Measurements from ENCODE around the gene FAM184B. TPM values are rescaled to one million over a fixed set of nuclear protein-coding genes. Genes with fewer than 3 reads are reported as not detected.

FAM184B gene
- total RNA-seq, 1 experiment from 2014 or later: 0.47 TPM

GRCh38 chr4:17788956-17789355 lies 7.5 kb upstream of the FAM184B start:
- Histone ChIP-seq H3K9me2 (replicated peaks; ENCODE audit: low read length) (no peaks in the 10 kb centered on the region), H3K4me1 (ENCODE audit: insufficient read depth, low read length) (peaks cover 36% of the 10 kb centered on the region), H3K9me3 (ENCODE audit: low read length) (no peaks in the 10 kb centered on the region), H3K27ac (ENCODE audit: low read length) (no peak overlapping the region), H2AFZ (ENCODE audit: low read length) (no peak overlapping the region), H3K36me3 (ENCODE audit: low read depth, low read length) (no peaks in the 10 kb centered on the region), H3K27me3 (ENCODE audit: low read length) (no peaks in the 10 kb centered on the region), H3F3A (ENCODE audit: low read length, unreplicated experiment) (no peaks in the 10 kb centered on the region), H3K4me2 (ENCODE audit: low read length) (no peak overlapping the region), H4K20me1 (ENCODE audit: low read length) (no peaks in the 10 kb centered on the region), H3K4me3 (ENCODE audit: low read length) (no peak overlapping the region), H3K79me2 (ENCODE audit: low read length) (no peaks in the 10 kb centered on the region), H3K9ac (ENCODE audit: low read length) (no peak overlapping the region)
- BruUV-seq (replicated peaks): no TSS peak
- peak; percentile 49 for DNase-seq
- no peak; the same call in 1 of the 2 replicates for ATAC-seq
- intact Hi-C loops (cut with micrococcal nuclease): no loop called here
- POLR2A ChIA-PET (ENCODE audit: unreplicated experiment): no interaction called here
- CTCF ChIA-PET: no interaction called here
- TF ChIP-seq EZH2phosphoT487 (IDR thresholded peaks at IDR 0.05; ENCODE audit: borderline replicate concordance, low read length) (no peak), EZH2 (IDR thresholded peaks at IDR 0.05; ENCODE audit: low read length, unreplicated experiment) (no peak), CTCF (conservative IDR thresholded peaks at IDR 0.05; ENCODE audit: low read depth, low read length) (no peak)

DNA sequence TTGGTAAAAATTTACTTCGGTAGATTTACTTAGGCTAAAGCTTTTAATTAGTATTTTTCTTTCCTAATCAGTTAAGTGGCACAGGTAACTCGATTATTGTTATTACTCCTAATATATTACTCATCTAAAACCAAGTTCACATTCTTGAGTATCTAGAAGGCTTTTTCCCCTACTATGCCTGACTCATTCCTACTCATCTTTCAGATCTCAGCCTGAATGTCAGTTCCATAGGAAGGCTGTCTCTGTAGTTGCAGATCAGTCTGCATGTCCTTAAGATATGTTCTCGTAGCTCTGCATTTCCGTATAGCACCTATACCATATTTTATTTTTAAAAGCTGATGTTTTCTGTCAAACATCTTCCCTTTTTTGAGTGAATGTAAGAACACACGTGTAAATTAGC lies 5.9 kb upstream of the FAM184B start:
- CTCF ChIA-PET: no interaction called here
- H3K4me2 ChIP-seq (ENCODE audit: low read length): peak overlapping the region; percentile 41
- intact Hi-C loops (cut with micrococcal nuclease): no loop called here

More for the DNA sequence above, 5.9 kb upstream of the FAM184B start:
- H3K4me1 ChIP-seq (ENCODE audit: insufficient read depth, low read length): peaks cover 31% of the 10 kb centered on the region
- no TSS peak for BruUV-seq (replicated peaks)
- H3K9me3 ChIP-seq (ENCODE audit: low read length): no peaks in the 10 kb centered on the region
- H3F3A ChIP-seq (ENCODE audit: low read length, unreplicated experiment): no peaks in the 10 kb centered on the region
- no peak overlapping the region for H3K9ac ChIP-seq (ENCODE audit: low read length)
- peak overlapping the region; percentile 44 for H3K27ac ChIP-seq (ENCODE audit: low read length)
- H3K79me2 ChIP-seq (ENCODE audit: low read length): no peaks in the 10 kb centered on the region
- H3K27me3 ChIP-seq (ENCODE audit: low read length): no peaks in the 10 kb centered on the region
- H2AFZ ChIP-seq (ENCODE audit: low read length): no peak overlapping the region
- TF ChIP-seq CTCF (conservative IDR thresholded peaks at IDR 0.05; ENCODE audit: low read depth, low read length): no peak
- TF ChIP-seq EZH2phosphoT487 (IDR thresholded peaks at IDR 0.05; ENCODE audit: borderline replicate concordance, low read length): no peak
- TF ChIP-seq EZH2 (IDR thresholded peaks at IDR 0.05; ENCODE audit: low read length, unreplicated experiment): no peak
- H3K9me2 ChIP-seq (replicated peaks; ENCODE audit: low read length): no peaks in the 10 kb centered on the region
- no peaks in the 10 kb centered on the region for H3K36me3 ChIP-seq (ENCODE audit: low read depth, low read length)
- DNase-seq (peak; percentile 78), ATAC-seq (peak; percentile 94)
- POLR2A ChIA-PET (ENCODE audit: unreplicated experiment): no interaction called here
- H4K20me1 ChIP-seq (ENCODE audit: low read length): no peaks in the 10 kb centered on the region
- no peak overlapping the region for H3K4me3 ChIP-seq (ENCODE audit: low read length)
